ENCODE measurements around the gene HSD17B10.

Gene HSD17B10

GRCh38 chrX:53435997-53436396 lies 1.8 kb upstream of the HSD17B10 start:
- peaks cover 9% of the 10 kb centered on the region for H3K36me3 Mint-ChIP-seq (ENCODE audit: low read depth)
- H3K27me3 Mint-ChIP-seq (ENCODE audit: low read depth), result peaks cover 9% of the 10 kb centered on the region
- H3K9me3 Mint-ChIP-seq, result peaks cover 7% of the 10 kb centered on the region
- TF ChIP-seq CTCF (IDR thresholded peaks at IDR 0.05; ENCODE audit: unreplicated experiment in 3 of 3), result peak; percentile 61 to 74 (median 61)
- peaks cover 16% of the 10 kb centered on the region for H3K4me1 Mint-ChIP-seq
- peak overlapping the region in 1 of 3 experiments; percentile 37 for H3K4me3 Mint-ChIP-seq
- H3K27ac Mint-ChIP-seq, result no peak overlapping the region

- no peaks in the 10 kb centered on the region for H3K27me3 Mint-ChIP-seq (ENCODE audit: low read depth)
- H3K4me1 Mint-ChIP-seq, result peaks cover 10% of the 10 kb centered on the region
- H3K27ac Mint-ChIP-seq, result no peak overlapping the region
- no peak for TF ChIP-seq CTCF (IDR thresholded peaks at IDR 0.05; ENCODE audit: unreplicated experiment in 3 of 3)
- peaks cover 9% of the 10 kb centered on the region for H3K9me3 Mint-ChIP-seq
- H3K36me3 Mint-ChIP-seq (ENCODE audit: low read depth), result peaks cover 29% of the 10 kb centered on the region
- peak overlapping the region; percentile 5 to 59 (median 13) for H3K4me3 Mint-ChIP-seq
Measured at GRCh38 chrX:53430231-53430630, 3.9 kb downstream of the HSD17B10 start.

GRCh38 chrX:53429755-53430154 lies 4.4 kb downstream of the HSD17B10 start:
- Mint-ChIP-seq H3K36me3 (ENCODE audit: low read depth) (peaks cover 29% of the 10 kb centered on the region), H3K27me3 (ENCODE audit: low read depth) (no peaks in the 10 kb centered on the region), H3K27ac (no peak overlapping the region), H3K4me3 (no peak overlapping the region), H3K9me3 (peaks cover 7% of the 10 kb centered on the region), H3K4me1 (peaks cover 9% of the 10 kb centered on the region)
- TF ChIP-seq CTCF (IDR thresholded peaks at IDR 0.05; ENCODE audit: unreplicated experiment in 3 of 3), result no peak

- Mint-ChIP-seq H3K27me3 (ENCODE audit: low read depth) (no peaks in the 10 kb centered on the region), H3K4me1 (peaks cover 11% of the 10 kb centered on the region), H3K9me3 (peaks cover 12% of the 10 kb centered on the region), H3K27ac (peak within 1 kb of the TSS; percentile 92 to 97 (median 96)), H3K4me3 (peak within 1 kb of the TSS; percentile 91 to 97 (median 93)), H3K36me3 (ENCODE audit: low read depth) (peaks cover 4% of the 10 kb centered on the region)
- no peak for TF ChIP-seq CTCF (IDR thresholded peaks at IDR 0.05; ENCODE audit: unreplicated experiment in 3 of 3)
Measured at GRCh38 chrX:53422861-53423306, 11.3 kb downstream of the HSD17B10 start, which contains the start of gene RIBC1. RIBC1 (plus strand) TSS chrX:53422873; CDS start chrX:53426277, 3,404 bp downstream.

- H3K4me1 Mint-ChIP-seq, result peaks cover 11% of the 10 kb centered on the region
- H3K27me3 Mint-ChIP-seq (ENCODE audit: low read depth), result no peaks in the 10 kb centered on the region
- H3K36me3 Mint-ChIP-seq (ENCODE audit: low read depth), result peaks cover 8% of the 10 kb centered on the region
- peak within 1 kb of the TSS; percentile 92 to 97 (median 96) for H3K27ac Mint-ChIP-seq
- peaks cover 16% of the 10 kb centered on the region for H3K9me3 Mint-ChIP-seq
- peak within 1 kb of the TSS; percentile 91 to 97 (median 93) for H3K4me3 Mint-ChIP-seq
- no peak for TF ChIP-seq CTCF (IDR thresholded peaks at IDR 0.05; ENCODE audit: unreplicated experiment in 3 of 3)
Measured at GRCh38 chrX:53422086-53422860, 11.9 kb downstream of the HSD17B10 start, which contains the start of gene SMC1A. SMC1A (minus strand) TSS chrX:53422654; CDS start chrX:53422600, 54 bp downstream.
